Measurements from ENCODE around the gene BRSK2.

Gene BRSK2

GRCh38 chr11:1428762-1429316, 39.1 kb downstream of the BRSK2 start:
- Histone ChIP-seq H3K36me3 (ENCODE audit: control insufficient read depth in 2 of 2, insufficient read depth in 1 of 2, low read length in 2 of 2) (no peaks in the 10 kb centered on the region), H3K4me3 (ENCODE audit: low read depth, low read length) (no peak overlapping the region), H3K9me3 (ENCODE audit: control insufficient read depth, insufficient read depth, low read depth, low read length) (no peaks in the 10 kb centered on the region), H3K4me1 (ENCODE audit: control insufficient read depth, insufficient read depth, low read length) (no peaks in the 10 kb centered on the region), H3K27ac (ENCODE audit: extremely low read depth, low read depth, low read length) (no peak overlapping the region)
- ChIA-PET CTCF (no interaction called here), POLR2A (no interaction called here)
- no peak for TF ChIP-seq ZNF596 (tag by site-specific recombination; IDR thresholded peaks at IDR 0.05)
- TF ChIP-seq ZSCAN5A (tag by site-specific recombination; IDR thresholded peaks at IDR 0.05), result no peak
- TF ChIP-seq ZNF223 (tag by site-specific recombination; IDR thresholded peaks at IDR 0.05), result no peak
- peak; percentile 85 for TF ChIP-seq ZSCAN4 (tag by site-specific recombination; IDR thresholded peaks at IDR 0.05)
- TF ChIP-seq KLF9 (tag by site-specific recombination; IDR thresholded peaks at IDR 0.05; ENCODE audit: low read depth), result peak; percentile 77
- no peak for TF ChIP-seq ZNF426 (tag by site-specific recombination; IDR thresholded peaks at IDR 0.05)
- no peak for TF ChIP-seq ZNF404 (tag by site-specific recombination; IDR thresholded peaks at IDR 0.05)
- no peak for TF ChIP-seq ZNF302 (tag by site-specific recombination; IDR thresholded peaks at IDR 0.05; ENCODE audit: low read depth)
- TF ChIP-seq ZSCAN18 (tag by site-specific recombination; IDR thresholded peaks at IDR 0.05), result no peak
- TF ChIP-seq GLIS1 (tag by site-specific recombination; IDR thresholded peaks at IDR 0.05), result no peak
- TF ChIP-seq ZNF785 (tag by site-specific recombination; IDR thresholded peaks at IDR 0.05), result no peak
- no peak for TF ChIP-seq ZNF423 (tag by site-specific recombination; IDR thresholded peaks at IDR 0.05)
- no peak for TF ChIP-seq ZNF560 (tag by site-specific recombination; IDR thresholded peaks at IDR 0.05; ENCODE audit: borderline replicate concordance)
- TF ChIP-seq ZFP69B (tag by site-specific recombination; IDR thresholded peaks at IDR 0.05), result no peak
- TF ChIP-seq FEZF1 (tag by site-specific recombination; IDR thresholded peaks at IDR 0.05), result no peak
- TF ChIP-seq ZNF629 (tag by site-specific recombination; IDR thresholded peaks at IDR 0.05), result no peak
- TF ChIP-seq WT1 (tag by site-specific recombination; IDR thresholded peaks at IDR 0.05), result no peak
- no peak for TF ChIP-seq ZNF362 (tag by site-specific recombination; IDR thresholded peaks at IDR 0.05)
- TF ChIP-seq ZSCAN23 (tag by site-specific recombination; IDR thresholded peaks at IDR 0.05), result no peak
- TF ChIP-seq ZNF391 (tag by site-specific recombination; IDR thresholded peaks at IDR 0.05; ENCODE audit: borderline replicate concordance, low read depth), result no peak
- no peak for TF ChIP-seq ZEB2 (tag by site-specific recombination; IDR thresholded peaks at IDR 0.05)
- no peak for TF ChIP-seq ZNF311 (tag by site-specific recombination; IDR thresholded peaks at IDR 0.05; ENCODE audit: borderline replicate concordance)
- no peak for TF ChIP-seq ZNF280C (tag by site-specific recombination; IDR thresholded peaks at IDR 0.05)
- no peak for TF ChIP-seq SETDB1 (IDR thresholded peaks at IDR 0.05; ENCODE audit: insufficient read length, low read length)
- TF ChIP-seq ZNF677 (tag by site-specific recombination; IDR thresholded peaks at IDR 0.05), result no peak
- TF ChIP-seq ZNF621 (tag by site-specific recombination; IDR thresholded peaks at IDR 0.05), result no peak
- TF ChIP-seq ZFHX2 (tag by site-specific recombination; conservative IDR thresholded peaks at IDR 0.05), result peak; percentile 74
- TF ChIP-seq ZNF513 (tag by site-specific recombination; IDR thresholded peaks at IDR 0.05), result no peak
- no peak for TF ChIP-seq ZNF292 (tag by site-specific recombination; IDR thresholded peaks at IDR 0.05; ENCODE audit: borderline replicate concordance, low read depth)
- no peak for TF ChIP-seq IKZF3 (tag by site-specific recombination; IDR thresholded peaks at IDR 0.05)
- TF ChIP-seq ZNF514 (tag by site-specific recombination; IDR thresholded peaks at IDR 0.05), result no peak

Data from HEK293 (cell line).